Measurements from ENCODE around the gene CCNA2. TPM values are rescaled to one million over a fixed set of nuclear protein-coding genes. Genes with fewer than 3 reads are reported as not detected.
A peak's percentile ranks its signal among the peaks of the same experiment; 100 is the strongest.

The CCNA2 gene
- total RNA-seq (2011; cell fraction: chromatin; rRNA removed; ENCODE audit: low replicate concordance) = 15.4 and 28.6 TPM in 2 replicates
- 22.8 and 24.7 TPM in 2 replicates for total RNA-seq (2011; cell fraction: nucleolus; rRNA removed)
- total RNA-seq (2011; cell fraction: nucleoplasm; rRNA removed) = 26.8 and 30.0 TPM in 2 replicates
- total RNA-seq (2014; rRNA removed) (154 and 173 TPM in 2 replicates), total RNA-seq (2014; rRNA removed; fragmentation: Illumina TruSeq; extraction: Trizol) (197 and 225 TPM in 2 replicates), total RNA-seq (2015; rRNA removed; fragmentation: Illumina TruSeq; extraction: Trizol) (174 and 190 TPM in 2 replicates), total RNA-seq (2021) (147 TPM in 2 replicates), polyA plus RNA-seq (2011; rRNA removed) (141 and 192 TPM in 2 replicates), polyA plus RNA-seq (2014; fragmentation: Illumina TruSeq; extraction: Trizol) (162 and 194 TPM in 2 replicates), polyA plus RNA-seq (2014; fragmentation: Nextera tagmentation; extraction: Ambion mirVana) (10 to 100 TPM; 37.1 to 47.8 TPM), polyA plus RNA-seq (2014; rRNA removed) (110 and 122 TPM in 2 replicates), polyA minus RNA-seq (2011; rRNA and poly(A)+ RNA removed) (207 and 226 TPM in 2 replicates), Bru-seq, nascent RNA (percentile 98 among the genes with signal in this experiment), BruChase-seq, experiment 1, labeled RNA remaining after a 2-hour chase (percentile 99 among the genes with signal in this experiment), BruChase-seq, experiment 2, labeled RNA remaining after a 6-hour chase (percentile 99 among the genes with signal in this experiment)
- 89.4 and 97.5 TPM in 2 replicates for polyA plus RNA-seq (2011; cell fraction: cytosol; rRNA removed)
- 36.4 and 53.0 TPM in 2 replicates for polyA plus RNA-seq (2011; cell fraction: nucleus; rRNA removed)
- polyA plus RNA-seq (2012) = 99.1 and 103 TPM in 2 replicates
- polyA minus RNA-seq (2011; cell fraction: cytosol; rRNA and poly(A)+ RNA removed) = 92.9 and 104 TPM in 2 replicates
- 25.4 and 41.9 TPM in 2 replicates for polyA minus RNA-seq (2011; cell fraction: nucleus; rRNA and poly(A)+ RNA removed)
- long read RNA-seq, experiment 1, transcript CCNA2-201 (8 exons, 2,797 nt) = major isoform, 890 of 959 reads
- long read RNA-seq, experiment 1, partial matches to known transcripts = 33 of 959 reads
- long read RNA-seq, experiment 1, other reads (novel, unspliced or antisense) = 36 of 959 reads
- long read RNA-seq, experiment 2, transcript CCNA2-201 (8 exons, 2,797 nt) = major isoform, 69 of 201 reads
- long read RNA-seq, experiment 2, partial matches to known transcripts = 4 of 201 reads
- long read RNA-seq, experiment 2, other reads (novel, unspliced or antisense) = 128 of 201 reads
- long read RNA-seq, experiment 3, transcript CCNA2-201 (8 exons, 2,797 nt) = major isoform, 298 of 367 reads
- long read RNA-seq, experiment 3, partial matches to known transcripts = 64 of 367 reads
- long read RNA-seq, experiment 3, other reads (novel, unspliced or antisense) = 5 of 367 reads

DNA sequence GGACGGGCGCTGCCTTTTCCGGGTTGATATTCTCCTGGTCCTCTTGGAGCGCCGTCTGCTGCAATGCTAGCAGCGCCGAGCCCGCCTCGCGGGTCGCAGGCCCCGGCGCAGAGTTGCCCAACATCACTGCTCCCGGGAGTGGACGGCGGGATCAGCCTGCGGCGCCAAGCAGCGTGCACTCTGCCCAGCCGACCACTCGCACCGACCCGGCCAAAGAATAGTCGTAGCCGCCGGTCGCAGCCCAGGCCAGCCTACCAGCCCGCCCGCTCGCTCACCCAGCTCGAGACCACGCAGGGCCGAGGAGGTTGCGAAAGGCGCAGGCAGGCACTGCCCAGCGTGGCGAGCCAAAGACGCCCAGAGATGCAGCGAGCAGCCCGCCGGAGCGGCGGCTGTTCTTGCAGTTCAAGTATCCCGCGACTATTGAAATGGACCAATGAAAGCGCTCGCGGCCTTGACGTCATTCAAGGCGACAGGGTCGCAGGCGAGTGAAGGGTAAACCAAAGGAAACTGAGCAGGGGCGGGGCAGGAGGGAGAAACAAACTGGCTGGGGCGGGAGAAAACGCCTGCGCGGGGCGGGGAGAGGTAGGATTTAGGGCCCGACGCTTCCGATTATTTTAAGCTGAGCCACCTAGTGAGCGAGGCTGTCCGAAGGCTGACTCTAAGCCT is at the start of gene CCNA2:
Gene CCNA2, minus strand, starts transcription at position 379 of the 666 bp plus-strand sequence. Its CDS starts 255 bp downstream, at position 124.
- H4K20me1 ChIP-seq (replicated peaks; ENCODE audit: control insufficient read depth, insufficient read depth, low read length) = peaks cover 7% of the 10 kb centered on the region; the same call in 1 of the 2 replicates
- in situ Hi-C loops (cut with MboI) (no loop called here), intact Hi-C loops (cut with micrococcal nuclease) (loop anchor here (2.0 to 5.0 kb wide), 2 partner anchors 23 to 49 kb away; partner anchors contain the start of genes BBS7 and EXOSC9)
- no peaks in the 10 kb centered on the region for H3K9me3 ChIP-seq (replicated peaks; ENCODE audit: control insufficient read depth, insufficient read depth, low read depth, low read length)
- ATAC-seq (peak; percentile 93), DNase-seq (ENCODE audit: extremely low read depth in 1 of 4, low spot score in 3 of 4) (peak; percentile 93 to 99 (median 94)), FAIRE-seq (peak; percentile 90)
- peaks cover 47% of the 10 kb centered on the region for H3K79me2 ChIP-seq (ENCODE audit: control insufficient read depth, insufficient read depth, low read length)
- BruUV-seq (replicated peaks) = no TSS peak
- H3K27ac ChIP-seq (ENCODE audit: extremely low read depth, low read depth, low read length) = peak within 1 kb of the TSS; percentile 96
- no peaks in the 10 kb centered on the region for H3K27me3 ChIP-seq (ENCODE audit: control insufficient read depth in 2 of 2, insufficient read depth in 2 of 2, low read length in 2 of 2)
- WGBS (ENCODE audit: insufficient coverage, low coverage, missing lambda C conversion rate) = under 1% methylated on average over 49 of the region's 63 CpGs
- ChIA-PET POLR2A (interaction anchor here (0.5 to 4.1 kb wide), 9 partner anchors 9 to 194 kb away, joined by 3 to 21 read pairs (median 4); partner anchors contain the start of genes BBS7 and EXOSC9), CTCF (ENCODE audit: low intra/inter-chr PET ratio) (no interaction called here)
- H3K36me3 ChIP-seq (ENCODE audit: control insufficient read depth, insufficient read depth, low read length) = peaks cover 45% of the 10 kb centered on the region
- peak within 1 kb of the TSS; percentile 99 for H2AFZ ChIP-seq (ENCODE audit: low read depth, low read length)
- H3K4me3 ChIP-seq = peak within 1 kb of the TSS; percentile 99
- H3K4me1 ChIP-seq (replicated peaks in 1 of 2; ENCODE audit: control insufficient read depth in 2 of 2, insufficient read depth in 2 of 2, low read length in 2 of 2) = peaks cover 0 to 20% of the 10 kb centered on the region in 2 experiments; a peak in 4 of 5 replicates
- H3K9me1 ChIP-seq (ENCODE audit: control insufficient read depth, insufficient read depth, low read length) = no peaks in the 10 kb centered on the region
- H3K9ac ChIP-seq (ENCODE audit: insufficient read depth in 1 of 2, low read depth in 2 of 2, low read length in 2 of 2) = peak within 1 kb of the TSS; percentile 98
- peak within 1 kb of the TSS; percentile 95 for H3K4me2 ChIP-seq (ENCODE audit: insufficient read depth, low read length)
- TF ChIP-seq NR2C1 (IDR thresholded peaks at IDR 0.05) = no peak
- peak; percentile 59; the same call in 1 of the 2 replicates for TF ChIP-seq NR2C1 (tag; IDR thresholded peaks at IDR 0.05)
- TF ChIP-seq, protein P1, sequence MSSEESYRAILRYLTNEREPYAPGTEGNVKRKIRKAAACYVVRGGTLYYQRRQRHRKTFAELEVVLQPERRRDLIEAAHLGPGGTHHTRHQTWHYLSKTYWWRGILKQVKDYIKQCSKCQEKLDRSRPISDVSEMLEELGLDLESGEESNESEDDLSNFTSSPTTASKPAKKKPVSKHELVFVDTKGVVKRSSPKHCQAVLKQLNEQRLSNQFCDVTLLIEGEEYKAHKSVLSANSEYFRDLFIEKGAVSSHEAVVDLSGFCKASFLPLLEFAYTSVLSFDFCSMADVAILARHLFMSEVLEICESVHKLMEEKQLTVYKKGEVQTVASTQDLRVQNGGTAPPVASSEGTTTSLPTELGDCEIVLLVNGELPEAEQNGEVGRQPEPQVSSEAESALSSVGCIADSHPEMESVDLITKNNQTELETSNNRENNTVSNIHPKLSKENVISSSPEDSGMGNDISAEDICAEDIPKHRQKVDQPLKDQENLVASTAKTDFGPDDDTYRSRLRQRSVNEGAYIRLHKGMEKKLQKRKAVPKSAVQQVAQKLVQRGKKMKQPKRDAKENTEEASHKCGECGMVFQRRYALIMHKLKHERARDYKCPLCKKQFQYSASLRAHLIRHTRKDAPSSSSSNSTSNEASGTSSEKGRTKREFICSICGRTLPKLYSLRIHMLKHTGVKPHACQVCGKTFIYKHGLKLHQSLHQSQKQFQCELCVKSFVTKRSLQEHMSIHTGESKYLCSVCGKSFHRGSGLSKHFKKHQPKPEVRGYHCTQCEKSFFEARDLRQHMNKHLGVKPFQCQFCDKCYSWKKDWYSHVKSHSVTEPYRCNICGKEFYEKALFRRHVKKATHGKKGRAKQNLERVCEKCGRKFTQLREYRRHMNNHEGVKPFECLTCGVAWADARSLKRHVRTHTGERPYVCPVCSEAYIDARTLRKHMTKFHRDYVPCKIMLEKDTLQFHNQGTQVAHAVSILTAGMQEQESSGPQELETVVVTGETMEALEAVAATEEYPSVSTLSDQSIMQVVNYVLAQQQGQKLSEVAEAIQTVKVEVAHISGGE (CRISPR knock-in tag; IDR thresholded peaks at IDR 0.05) = 0 out of 6 replicates have a peak, but pooled peaks of 1 of the 3 experiments have one; percentile 25
- TF ChIP-seq, protein P2, sequence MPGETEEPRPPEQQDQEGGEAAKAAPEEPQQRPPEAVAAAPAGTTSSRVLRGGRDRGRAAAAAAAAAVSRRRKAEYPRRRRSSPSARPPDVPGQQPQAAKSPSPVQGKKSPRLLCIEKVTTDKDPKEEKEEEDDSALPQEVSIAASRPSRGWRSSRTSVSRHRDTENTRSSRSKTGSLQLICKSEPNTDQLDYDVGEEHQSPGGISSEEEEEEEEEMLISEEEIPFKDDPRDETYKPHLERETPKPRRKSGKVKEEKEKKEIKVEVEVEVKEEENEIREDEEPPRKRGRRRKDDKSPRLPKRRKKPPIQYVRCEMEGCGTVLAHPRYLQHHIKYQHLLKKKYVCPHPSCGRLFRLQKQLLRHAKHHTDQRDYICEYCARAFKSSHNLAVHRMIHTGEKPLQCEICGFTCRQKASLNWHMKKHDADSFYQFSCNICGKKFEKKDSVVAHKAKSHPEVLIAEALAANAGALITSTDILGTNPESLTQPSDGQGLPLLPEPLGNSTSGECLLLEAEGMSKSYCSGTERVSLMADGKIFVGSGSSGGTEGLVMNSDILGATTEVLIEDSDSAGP (CRISPR knock-in tag; IDR thresholded peaks at IDR 0.05) = peak; percentile 13; the same call in 1 of the 2 replicates
- TF ChIP-seq NEUROD1 (IDR thresholded peaks at IDR 0.05; ENCODE audit: borderline replicate concordance, low read depth, low read length, partially characterized antibody) = peak; percentile 92
- TF ChIP-seq ZNF324 (CRISPR knock-in tag; IDR thresholded peaks at IDR 0.05) = no peak
- TF ChIP-seq PCBP2 (IDR thresholded peaks at IDR 0.05; ENCODE audit: low read depth, low read length, poor library complexity, severe bottlenecking) = no peak
- TF ChIP-seq GABPB1 (CRISPR knock-in tag; IDR thresholded peaks at IDR 0.05) = peak; percentile 72

All from K562 (cell line).